ENCODE results near the gene CNTNAP2.

DNA sequence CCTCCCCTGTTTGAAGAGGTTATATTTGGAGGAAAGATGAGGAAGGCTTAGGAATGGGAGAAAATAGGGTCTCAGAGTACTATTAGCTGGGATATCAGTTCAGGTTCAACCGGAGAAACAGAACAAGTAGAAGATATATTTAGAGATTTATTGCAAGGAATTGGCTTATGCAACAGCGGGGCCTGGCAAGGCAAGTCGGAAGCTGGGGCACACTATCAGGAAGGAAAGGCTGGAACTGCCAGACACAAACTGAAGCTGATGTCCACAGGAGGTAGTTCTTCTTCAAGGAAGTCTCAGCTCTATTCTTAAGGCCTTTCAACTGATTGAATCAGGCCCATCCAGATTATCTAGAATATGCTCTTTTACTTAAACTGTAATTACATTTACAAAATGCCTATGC lies 1534.4 kb downstream of the CNTNAP2 start:
- TF ChIP-seq POLR2AphosphoS5 (IDR thresholded peaks at IDR 0.05; ENCODE audit: borderline replicate concordance, low read depth, low read length) = no peak
- TF ChIP-seq EZH2 (IDR thresholded peaks at IDR 0.05) = no peak
